Subcutaneous adipose tissue (tissue), 4 donors: ENCODE measurements around the gene FGF19. TPM values are rescaled to one million over a fixed set of nuclear protein-coding genes. Genes with fewer than 3 reads are reported as not detected.

Experiments
- CTCF ChIP-seq: fragments of 450-650 bp; IDR thresholded peaks from one replicate; pipeline ENCODE4 v1.5.1; 2016; ENCODE audit warnings: low read depth, mild to moderate bottlenecking, control low read depth, antibody characterized with exemption, moderate library complexity
- total RNA-seq, 4 donors: library from RNA; depleted of rRNA; stranded (reverse); fragments of >200 nt; gene quantifications; one replicate each; pipeline ENCODE4 v1.1.0, GENCODE V29; 2016

The FGF19 gene
- total RNA-seq, 4 donors from 2014 or later: not detected

GRCh38 chr11:69666261-69666660 lies 37.6 kb downstream of the FGF19 start:
- no peak for TF ChIP-seq CTCF

GRCh38 chr11:69665669-69666068 lies 38.2 kb downstream of the FGF19 start:
- TF ChIP-seq CTCF: no peak

GRCh38 chr11:69664901-69665300 lies 38.9 kb downstream of the FGF19 start:
- no peak for TF ChIP-seq CTCF

GRCh38 chr11:69664103-69664775 lies 39.6 kb downstream of the FGF19 start:
- TF ChIP-seq CTCF: no peak

GRCh38 chr11:69663326-69663725 lies 40.5 kb downstream of the FGF19 start:
- TF ChIP-seq CTCF: no peak

GRCh38 chr11:69662806-69663205 lies 41.0 kb downstream of the FGF19 start:
- no peak for TF ChIP-seq CTCF

- TF ChIP-seq CTCF: no peak
Measured at GRCh38 chr11:69662021-69662698, 41.7 kb downstream of the FGF19 start.
